Measurements from ENCODE around the gene ATG13.

DNA sequence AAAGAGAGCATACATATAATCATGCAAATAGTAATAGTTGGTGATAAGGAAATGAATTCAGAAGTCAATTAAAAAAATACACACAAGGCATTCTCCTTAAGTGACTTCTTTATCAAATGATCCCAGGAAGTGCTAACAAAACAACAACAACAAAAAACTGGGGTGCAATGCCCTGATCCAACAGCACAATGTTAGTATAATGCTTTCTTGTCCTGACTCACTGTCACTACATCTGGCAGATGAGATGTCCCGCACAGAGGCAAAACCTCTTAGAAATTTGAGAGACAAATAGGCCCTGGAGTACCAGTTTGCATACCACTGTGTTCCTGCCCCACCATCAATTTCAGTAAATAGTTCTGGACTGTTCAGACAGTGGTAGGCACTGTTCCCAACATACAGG, 12.6 kb upstream of the ATG13 start:
- no peak for TF ChIP-seq POLR2A (IDR thresholded peaks at IDR 0.05)
- TF ChIP-seq, protein P1, sequence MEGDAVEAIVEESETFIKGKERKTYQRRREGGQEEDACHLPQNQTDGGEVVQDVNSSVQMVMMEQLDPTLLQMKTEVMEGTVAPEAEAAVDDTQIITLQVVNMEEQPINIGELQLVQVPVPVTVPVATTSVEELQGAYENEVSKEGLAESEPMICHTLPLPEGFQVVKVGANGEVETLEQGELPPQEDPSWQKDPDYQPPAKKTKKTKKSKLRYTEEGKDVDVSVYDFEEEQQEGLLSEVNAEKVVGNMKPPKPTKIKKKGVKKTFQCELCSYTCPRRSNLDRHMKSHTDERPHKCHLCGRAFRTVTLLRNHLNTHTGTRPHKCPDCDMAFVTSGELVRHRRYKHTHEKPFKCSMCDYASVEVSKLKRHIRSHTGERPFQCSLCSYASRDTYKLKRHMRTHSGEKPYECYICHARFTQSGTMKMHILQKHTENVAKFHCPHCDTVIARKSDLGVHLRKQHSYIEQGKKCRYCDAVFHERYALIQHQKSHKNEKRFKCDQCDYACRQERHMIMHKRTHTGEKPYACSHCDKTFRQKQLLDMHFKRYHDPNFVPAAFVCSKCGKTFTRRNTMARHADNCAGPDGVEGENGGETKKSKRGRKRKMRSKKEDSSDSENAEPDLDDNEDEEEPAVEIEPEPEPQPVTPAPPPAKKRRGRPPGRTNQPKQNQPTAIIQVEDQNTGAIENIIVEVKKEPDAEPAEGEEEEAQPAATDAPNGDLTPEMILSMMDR (IDR thresholded peaks at IDR 0.05) = no peak

Measured in adrenal gland (tissue), 5 donors.